KG1 (cell line): ENCODE measurements around the gene LCLAT1.

Source experiments
- DNase-seq: peaks from one replicate; lab custom pipeline; 2025; lab: John Stamatoyannopoulos, UW

LCLAT1 gene

GRCh38 chr2:30516166-30516565, 69.1 kb downstream of the LCLAT1 start:
- DNase-seq: no peak

- DNase-seq: no peak
Observed at GRCh38 chr2:30519796-30520195, 72.8 kb downstream of the LCLAT1 start.

- DNase-seq: no peak
Observed at GRCh38 chr2:30522421-30522820, 75.4 kb downstream of the LCLAT1 start.

- DNase-seq: no peak
Observed at GRCh38 chr2:30527411-30527810, 80.4 kb downstream of the LCLAT1 start.

- no peak for DNase-seq
Observed at GRCh38 chr2:30527859-30528258, 80.8 kb downstream of the LCLAT1 start.

- no peak for DNase-seq
Observed at GRCh38 chr2:30530346-30530745, 83.3 kb downstream of the LCLAT1 start.

GRCh38 chr2:30541680-30542079, 94.6 kb downstream of the LCLAT1 start:
- DNase-seq: no peak

- no peak for DNase-seq
Observed at GRCh38 chr2:30545875-30546274, 98.8 kb downstream of the LCLAT1 start.

GRCh38 chr2:30548386-30548785, 101.3 kb downstream of the LCLAT1 start:
- no peak for DNase-seq

- DNase-seq: no peak
Observed at GRCh38 chr2:30549096-30549495, 102.0 kb downstream of the LCLAT1 start.

GRCh38 chr2:30559544-30560275, 112.7 kb downstream of the LCLAT1 start:
- DNase-seq: no peak

GRCh38 chr2:30561349-30561748, 114.3 kb downstream of the LCLAT1 start:
- DNase-seq: no peak

- DNase-seq: no peak
Observed at GRCh38 chr2:30565851-30566358, 118.9 kb downstream of the LCLAT1 start.

- no peak for DNase-seq
Observed at GRCh38 chr2:30566631-30567030, 119.6 kb downstream of the LCLAT1 start.

- DNase-seq: no peak
Observed at GRCh38 chr2:30567317-30567716, 120.3 kb downstream of the LCLAT1 start.

- DNase-seq: no peak
Observed at GRCh38 chr2:30569946-30570345, 122.9 kb downstream of the LCLAT1 start.

- DNase-seq: no peak
Observed at GRCh38 chr2:30577151-30577550, 130.1 kb downstream of the LCLAT1 start.

- DNase-seq: no peak
Observed at GRCh38 chr2:30580391-30580790, 133.3 kb downstream of the LCLAT1 start.

- DNase-seq: no peak
Observed at GRCh38 chr2:30582521-30582920, 135.5 kb downstream of the LCLAT1 start.

GRCh38 chr2:30583204-30583749, 136.2 kb downstream of the LCLAT1 start:
- DNase-seq: no peak

GRCh38 chr2:30584116-30584515, 137.1 kb downstream of the LCLAT1 start:
- DNase-seq: no peak

- no peak for DNase-seq
Observed at GRCh38 chr2:30588994-30589393, 141.9 kb downstream of the LCLAT1 start.

GRCh38 chr2:30590407-30590806, 143.4 kb downstream of the LCLAT1 start:
- DNase-seq: no peak

- DNase-seq: no peak
Observed at GRCh38 chr2:30591186-30591585, 144.1 kb downstream of the LCLAT1 start.
